Measurements from ENCODE around the gene IGBP1. TPM values are rescaled to one million over a fixed set of nuclear protein-coding genes. Genes with fewer than 3 reads are reported as not detected.

The IGBP1 gene
- total RNA-seq, 1 experiment from 2014 or later: 50.7 TPM

DNA sequence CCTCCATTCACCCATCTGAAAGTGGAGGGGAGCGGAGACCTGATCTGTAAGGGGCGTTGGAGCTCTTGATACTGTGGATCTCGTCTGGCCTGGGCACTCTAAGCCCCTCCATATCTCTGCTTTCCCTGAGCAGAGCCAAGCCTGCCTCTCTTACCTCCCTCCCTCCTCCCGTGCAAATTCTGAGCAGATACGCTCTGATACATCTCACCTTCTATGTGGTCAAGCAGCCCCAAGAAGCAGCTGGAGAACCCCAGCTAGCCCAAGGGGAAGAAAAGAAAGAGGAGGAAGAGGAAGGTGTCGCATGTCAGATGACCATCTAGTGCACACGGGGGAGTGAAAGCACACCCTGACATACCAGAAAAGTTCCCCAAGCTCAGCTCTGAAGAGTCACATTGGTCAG is 42.1 kb downstream of the IGBP1 start:
- H3K9me2 ChIP-seq (ENCODE audit: insufficient read depth): no peaks in the 10 kb centered on the region
- H3K4me3 ChIP-seq (replicated peaks in 1 of 2; ENCODE audit: low read depth in 1 of 2, low read length in 2 of 2): no peak overlapping the region
- no peaks in the 10 kb centered on the region for H3K36me3 ChIP-seq (ENCODE audit: control insufficient read depth in 1 of 2, insufficient read depth in 2 of 2, low read length in 2 of 2)
- no peak overlapping the region for H3K27ac ChIP-seq (ENCODE audit: low read depth, low read length)
- CTCF ChIA-PET: no interaction called here
- POLR2A ChIA-PET: no interaction called here
- H2AFZ ChIP-seq (ENCODE audit: low read depth, low read length, poor library complexity, severe bottlenecking): no peak overlapping the region
- no peaks in the 10 kb centered on the region for H3K27me3 ChIP-seq (ENCODE audit: insufficient read depth, low read length)
- no peaks in the 10 kb centered on the region for H4K20me1 ChIP-seq (ENCODE audit: insufficient read depth)
- no peaks in the 10 kb centered on the region for H3K79me2 ChIP-seq (ENCODE audit: insufficient read depth, low read length)
- BruUV-seq (replicated peaks): no TSS peak
- no peak overlapping the region for H3K9ac ChIP-seq (ENCODE audit: low read length)
- intact Hi-C loops (cut with micrococcal nuclease): no loop called here
- no peaks in the 10 kb centered on the region for H3K9me3 ChIP-seq (ENCODE audit: control insufficient read depth in 1 of 2, insufficient read depth in 1 of 2, low read depth in 1 of 2, low read length in 2 of 2)
- RAD21 ChIA-PET (ENCODE audit: low non-redundant PET in 1 of 2, low total read pairs in 2 of 2, uncharacterized antibody in 2 of 2, unreplicated experiment in 2 of 2): no interaction called here
- H3K4me1 ChIP-seq (ENCODE audit: control insufficient read depth in 1 of 2, insufficient read depth in 2 of 2, low read length in 2 of 2): peaks cover 0 to 28% of the 10 kb centered on the region in 2 experiments; a peak in 2 of 4 replicates
- H3K4me2 ChIP-seq (ENCODE audit: low read length): no peak overlapping the region
- DNase-seq (ENCODE audit: low read depth, low spot score) (no peak), ATAC-seq (no peak)
- TF ChIP-seq EZH2phosphoT487 (IDR thresholded peaks at IDR 0.05; ENCODE audit: borderline replicate concordance): no peak
- TF ChIP-seq ELF1 (IDR thresholded peaks at IDR 0.05; ENCODE audit: borderline replicate concordance, low read depth): no peak
- TF ChIP-seq SP1 (IDR thresholded peaks at IDR 0.05; ENCODE audit: low read depth): no peak
- TF ChIP-seq, protein P1, sequence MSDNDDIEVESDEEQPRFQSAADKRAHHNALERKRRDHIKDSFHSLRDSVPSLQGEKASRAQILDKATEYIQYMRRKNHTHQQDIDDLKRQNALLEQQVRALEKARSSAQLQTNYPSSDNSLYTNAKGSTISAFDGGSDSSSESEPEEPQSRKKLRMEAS (IDR thresholded peaks at IDR 0.05): no peak
- TF ChIP-seq CBX3 (IDR thresholded peaks at IDR 0.05; ENCODE audit: low read depth): no peak
- TF ChIP-seq FOSL1 (IDR thresholded peaks at IDR 0.05; ENCODE audit: low read depth): no peak
- no peak for TF ChIP-seq CEBPB (IDR thresholded peaks at IDR 0.05; ENCODE audit: low read depth)
- TF ChIP-seq SIN3A (IDR thresholded peaks at IDR 0.05; ENCODE audit: low read depth): no peak
- no peak for TF ChIP-seq ZFX (IDR thresholded peaks at IDR 0.05)
- TF ChIP-seq ATF3 (IDR thresholded peaks at IDR 0.05): no peak
- no peak for TF ChIP-seq ZBTB33 (IDR thresholded peaks at IDR 0.05; ENCODE audit: extremely low read depth, insufficient replicate concordance, low read length)
- TF ChIP-seq RAD21 (IDR thresholded peaks at IDR 0.05; ENCODE audit: low read depth): no peak
- no peak for TF ChIP-seq ZNF274 (IDR thresholded peaks at IDR 0.05; ENCODE audit: low read depth, low read length)
- TF ChIP-seq POLR2AphosphoS5 (IDR thresholded peaks at IDR 0.05; ENCODE audit: low read depth, low read length): no peak
- no peak for TF ChIP-seq REST (IDR thresholded peaks at IDR 0.05; ENCODE audit: low read depth)
- TF ChIP-seq, protein P2, sequence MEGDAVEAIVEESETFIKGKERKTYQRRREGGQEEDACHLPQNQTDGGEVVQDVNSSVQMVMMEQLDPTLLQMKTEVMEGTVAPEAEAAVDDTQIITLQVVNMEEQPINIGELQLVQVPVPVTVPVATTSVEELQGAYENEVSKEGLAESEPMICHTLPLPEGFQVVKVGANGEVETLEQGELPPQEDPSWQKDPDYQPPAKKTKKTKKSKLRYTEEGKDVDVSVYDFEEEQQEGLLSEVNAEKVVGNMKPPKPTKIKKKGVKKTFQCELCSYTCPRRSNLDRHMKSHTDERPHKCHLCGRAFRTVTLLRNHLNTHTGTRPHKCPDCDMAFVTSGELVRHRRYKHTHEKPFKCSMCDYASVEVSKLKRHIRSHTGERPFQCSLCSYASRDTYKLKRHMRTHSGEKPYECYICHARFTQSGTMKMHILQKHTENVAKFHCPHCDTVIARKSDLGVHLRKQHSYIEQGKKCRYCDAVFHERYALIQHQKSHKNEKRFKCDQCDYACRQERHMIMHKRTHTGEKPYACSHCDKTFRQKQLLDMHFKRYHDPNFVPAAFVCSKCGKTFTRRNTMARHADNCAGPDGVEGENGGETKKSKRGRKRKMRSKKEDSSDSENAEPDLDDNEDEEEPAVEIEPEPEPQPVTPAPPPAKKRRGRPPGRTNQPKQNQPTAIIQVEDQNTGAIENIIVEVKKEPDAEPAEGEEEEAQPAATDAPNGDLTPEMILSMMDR (IDR thresholded peaks at IDR 0.05 in 2 of 3, conservative IDR thresholded peaks at IDR 0.05 in 1 of 3; ENCODE audit: borderline replicate concordance in 1 of 3, insufficient read depth in 1 of 3, low read depth in 2 of 3, low read length in 2 of 3): no peak

All from HCT116 (cell line).